ENCODE measurements around the gene TANC1. TPM values are rescaled to one million over a fixed set of nuclear protein-coding genes. Genes with fewer than 3 reads are reported as not detected.

TANC1 gene
- polyA plus RNA-seq, 2 of the 4 experiments (the other 2 are of a cell fraction): 9.2 to 21.2 TPM

DNA sequence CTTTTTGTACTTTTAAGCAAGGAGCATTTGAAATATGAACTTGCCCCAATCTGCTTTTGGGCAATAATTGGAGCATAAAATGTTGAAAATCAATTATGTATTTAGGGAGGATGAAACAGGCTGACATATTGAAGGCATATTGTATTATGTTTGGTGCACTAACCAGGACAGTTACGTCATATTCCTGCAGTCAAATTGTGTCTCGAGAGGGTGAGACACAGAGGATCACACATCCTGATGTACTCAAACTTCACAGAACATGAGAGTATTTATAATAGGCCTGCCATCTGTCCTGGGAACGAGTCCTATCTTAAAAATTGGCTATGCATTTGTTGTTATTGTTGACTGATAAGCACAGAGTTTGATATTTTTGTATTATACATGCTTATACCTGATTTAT lies 44.7 kb downstream of the TANC1 start:
- no peak for TF ChIP-seq JUN (IDR thresholded peaks at IDR 0.05)
- TF ChIP-seq FOSB (CRISPR knock-in tag; IDR thresholded peaks at IDR 0.05): no peak
- no peak for TF ChIP-seq CBX2 (IDR thresholded peaks at IDR 0.05; ENCODE audit: borderline replicate concordance, low read depth)
- no peak for TF ChIP-seq MAFK (IDR thresholded peaks at IDR 0.05; ENCODE audit: partially characterized antibody)
- TF ChIP-seq ZNF302 (CRISPR knock-in tag; IDR thresholded peaks at IDR 0.05): no peak
- TF ChIP-seq HOXB5 (CRISPR knock-in tag; IDR thresholded peaks at IDR 0.05): no peak
- TF ChIP-seq EHF (CRISPR knock-in tag; IDR thresholded peaks at IDR 0.05): no peak
- TF ChIP-seq RNF2 (IDR thresholded peaks at IDR 0.05; ENCODE audit: borderline replicate concordance, low read depth): no peak
- TF ChIP-seq, protein P1, sequence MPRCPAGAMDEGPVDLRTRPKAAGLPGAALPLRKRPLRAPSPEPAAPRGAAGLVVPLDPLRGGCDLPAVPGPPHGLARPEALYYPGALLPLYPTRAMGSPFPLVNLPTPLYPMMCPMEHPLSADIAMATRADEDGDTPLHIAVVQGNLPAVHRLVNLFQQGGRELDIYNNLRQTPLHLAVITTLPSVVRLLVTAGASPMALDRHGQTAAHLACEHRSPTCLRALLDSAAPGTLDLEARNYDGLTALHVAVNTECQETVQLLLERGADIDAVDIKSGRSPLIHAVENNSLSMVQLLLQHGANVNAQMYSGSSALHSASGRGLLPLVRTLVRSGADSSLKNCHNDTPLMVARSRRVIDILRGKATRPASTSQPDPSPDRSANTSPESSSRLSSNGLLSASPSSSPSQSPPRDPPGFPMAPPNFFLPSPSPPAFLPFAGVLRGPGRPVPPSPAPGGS (IDR thresholded peaks at IDR 0.05): no peak
- no peak for TF ChIP-seq KDM5A (IDR thresholded peaks at IDR 0.05)
- no peak for TF ChIP-seq ZC3H11A (IDR thresholded peaks at IDR 0.05)
- TF ChIP-seq, protein P2, sequence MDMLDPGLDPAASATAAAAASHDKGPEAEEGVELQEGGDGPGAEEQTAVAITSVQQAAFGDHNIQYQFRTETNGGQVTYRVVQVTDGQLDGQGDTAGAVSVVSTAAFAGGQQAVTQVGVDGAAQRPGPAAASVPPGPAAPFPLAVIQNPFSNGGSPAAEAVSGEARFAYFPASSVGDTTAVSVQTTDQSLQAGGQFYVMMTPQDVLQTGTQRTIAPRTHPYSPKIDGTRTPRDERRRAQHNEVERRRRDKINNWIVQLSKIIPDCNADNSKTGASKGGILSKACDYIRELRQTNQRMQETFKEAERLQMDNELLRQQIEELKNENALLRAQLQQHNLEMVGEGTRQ (IDR thresholded peaks at IDR 0.05): no peak
- no peak for TF ChIP-seq JUNB (IDR thresholded peaks at IDR 0.05)
- no peak for TF ChIP-seq NFE2L2 (conservative IDR thresholded peaks at IDR 0.05; ENCODE audit: low read length)
- peaks cover 14% of the 10 kb centered on the region for H3K4me1 ChIP-seq
- H3K27ac ChIP-seq: no peak overlapping the region
- peaks cover 25% of the 10 kb centered on the region for H3K9me3 ChIP-seq
- H3K4me2 ChIP-seq: no peak overlapping the region
- ChIA-PET CTCF (no interaction called here), POLR2A (no interaction called here)
- DNase-seq (ENCODE audit: low read depth in 1 of 2, low spot score in 1 of 2): no peak
- WGBS (ENCODE audit: missing lambda C conversion rate): 78% methylated on average over 3 of the region's 3 CpGs
- no peak for FAIRE-seq
- no peak for ATAC-seq
- no peak overlapping the region for H3K4me3 ChIP-seq

DNA sequence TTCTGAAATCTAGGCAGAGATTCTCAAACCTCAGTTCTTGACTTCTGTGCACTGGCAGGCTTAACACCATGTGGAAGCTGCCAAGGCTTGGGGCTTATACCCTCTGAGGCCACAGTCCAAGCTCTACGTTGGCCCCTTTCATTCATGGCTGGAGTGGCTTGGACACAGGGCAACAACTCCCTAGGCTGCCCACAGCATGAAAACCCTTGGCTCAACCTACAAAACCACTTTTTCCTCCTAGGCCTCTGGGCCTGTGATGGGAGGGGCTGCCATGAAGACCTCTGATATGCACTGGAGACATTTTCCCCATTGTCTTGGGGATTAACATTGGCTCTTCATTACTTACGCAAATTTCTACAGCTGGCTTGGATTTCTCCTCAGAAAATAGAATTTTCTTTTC lies 46.7 kb downstream of the TANC1 start:
- peaks cover 9% of the 10 kb centered on the region for H3K4me1 ChIP-seq
- WGBS (ENCODE audit: missing lambda C conversion rate): 92% methylated on average over 2 of the region's 2 CpGs
- DNase-seq (ENCODE audit: low read depth in 1 of 2, low spot score in 1 of 2): no peak
- no peak overlapping the region for H3K27ac ChIP-seq
- TF ChIP-seq ZFP36 (IDR thresholded peaks at IDR 0.05; ENCODE audit: borderline replicate concordance, partially characterized antibody) (peak; percentile 53), TFCP2L1 (CRISPR knock-in tag; IDR thresholded peaks at IDR 0.05) (no peak)
- POLR2A ChIA-PET: no interaction called here
- no peak overlapping the region for H3K4me3 ChIP-seq
- ATAC-seq: no peak
- H3K9me3 ChIP-seq: peaks cover 25% of the 10 kb centered on the region
- CTCF ChIA-PET: interaction anchor here (0.9 kb wide), 1 partner anchor 16 kb away, joined by 3 read pairs; no protein-coding TSS in a partner anchor
- no peak overlapping the region for H3K4me2 ChIP-seq
- no peak for FAIRE-seq

DNA sequence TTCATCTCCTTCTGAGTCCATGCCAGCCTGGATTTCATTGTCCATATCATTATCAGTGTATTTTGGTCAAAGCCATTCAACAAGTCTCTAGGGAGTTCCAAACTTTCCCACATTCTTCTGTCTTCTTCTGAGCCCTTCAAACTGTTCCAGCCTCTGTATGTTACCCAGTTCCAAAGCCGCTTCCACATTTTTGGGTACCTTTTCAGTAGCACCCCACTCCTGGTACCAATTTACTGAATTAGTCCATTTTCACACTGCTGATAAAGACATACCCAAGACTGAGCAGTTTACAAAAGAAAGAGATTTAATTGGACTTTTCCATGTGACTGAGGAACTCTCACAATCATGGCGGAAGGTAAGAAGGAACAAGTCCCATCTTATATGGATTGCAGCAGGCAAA lies 47.4 kb downstream of the TANC1 start:
- H3K4me3 ChIP-seq: no peak overlapping the region
- H3K4me2 ChIP-seq: no peak overlapping the region
- ChIA-PET POLR2A (no interaction called here), CTCF (interaction anchor here (1.4 kb wide), 1 partner anchor 103 kb away, joined by 3 read pairs; no protein-coding TSS in a partner anchor)
- no peak overlapping the region for H3K27ac ChIP-seq
- FAIRE-seq: no peak
- H3K4me1 ChIP-seq: peaks cover 3% of the 10 kb centered on the region; the same call in 2 of the 3 replicates
- TF ChIP-seq ZSCAN20 (CRISPR knock-in tag; IDR thresholded peaks at IDR 0.05) (no peak), GATA3 (IDR thresholded peaks at IDR 0.05; ENCODE audit: borderline replicate concordance) (no peak), PHF8 (IDR thresholded peaks at IDR 0.05; ENCODE audit: borderline replicate concordance, low read depth) (no peak), HEYL (CRISPR knock-in tag; IDR thresholded peaks at IDR 0.05) (no peak), KDM5A (IDR thresholded peaks at IDR 0.05) (no peak)
- ATAC-seq: no peak
- DNase-seq (ENCODE audit: low read depth in 1 of 2, low spot score in 1 of 2): no peak
- WGBS (ENCODE audit: missing lambda C conversion rate): 95% methylated on average over 2 of the region's 2 CpGs
- H3K9me3 ChIP-seq: peaks cover 25% of the 10 kb centered on the region

DNA sequence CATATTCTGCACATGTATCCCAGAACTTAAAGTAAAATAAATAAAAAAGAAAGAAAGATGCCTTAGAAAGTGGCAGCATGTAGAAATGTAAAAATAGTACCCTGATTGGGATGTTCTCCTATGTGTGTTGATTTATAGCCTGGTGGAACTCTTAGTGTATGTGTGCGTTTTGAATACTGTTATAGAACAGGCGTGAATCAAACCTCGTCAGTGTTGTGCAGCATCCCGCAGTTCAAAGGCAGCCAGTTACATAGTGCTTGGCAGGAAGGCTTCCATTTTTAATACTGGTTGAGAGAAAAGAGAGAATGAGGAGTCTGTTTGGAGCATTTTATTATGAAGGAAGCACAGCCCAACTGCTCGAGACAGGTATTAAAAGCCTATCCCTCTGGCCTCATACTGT lies 49.4 kb downstream of the TANC1 start:
- Histone ChIP-seq H3K4me1 (no peaks in the 10 kb centered on the region), H3K9me3 (peaks cover 25% of the 10 kb centered on the region), H3K27ac (no peak overlapping the region), H3K4me3 (no peak overlapping the region), H3K4me2 (no peak overlapping the region)
- WGBS (ENCODE audit: missing lambda C conversion rate): 82% methylated on average over 5 of the region's 5 CpGs
- TF ChIP-seq EHMT2 (IDR thresholded peaks at IDR 0.05; ENCODE audit: low read depth) (no peak), HOXA7 (CRISPR knock-in tag; IDR thresholded peaks at IDR 0.05) (no peak), HOXB13 (CRISPR knock-in tag; IDR thresholded peaks at IDR 0.05; ENCODE audit: low read depth) (no peak), HOXB5 (CRISPR knock-in tag; IDR thresholded peaks at IDR 0.05) (no peak), ZFP36 (IDR thresholded peaks at IDR 0.05; ENCODE audit: borderline replicate concordance, partially characterized antibody) (no peak), MYC (IDR thresholded peaks at IDR 0.05; ENCODE audit: borderline replicate concordance, low read length) (no peak), CBX2 (IDR thresholded peaks at IDR 0.05; ENCODE audit: borderline replicate concordance, low read depth) (no peak), NR3C1 (IDR thresholded peaks at IDR 0.05) (no peak), RNF2 (IDR thresholded peaks at IDR 0.05; ENCODE audit: borderline replicate concordance, low read depth) (no peak), JUNB (IDR thresholded peaks at IDR 0.05) (no peak), POLR2AphosphoS2 (conservative IDR thresholded peaks at IDR 0.05; ENCODE audit: low read length) (no peak)
- CTCF ChIA-PET: no interaction called here
- no peak for ATAC-seq
- FAIRE-seq: no peak
- POLR2A ChIA-PET: no interaction called here
- no peak for DNase-seq (ENCODE audit: low read depth in 1 of 2, low spot score in 1 of 2)

All from A549 (cell line).